ENCODE data around the gene DOCK1.

DOCK1 gene

GRCh38 chr10:127440371-127440770 is 535.1 kb downstream of the DOCK1 start:
- Histone ChIP-seq H3K36me3 (ENCODE audit: control insufficient read depth, insufficient read depth, low read length) (no peaks in the 10 kb centered on the region), H3K27me3 (ENCODE audit: control insufficient read depth, insufficient read depth, low read length) (no peaks in the 10 kb centered on the region), H3K9me3 (ENCODE audit: control insufficient read depth, low read length) (no peaks in the 10 kb centered on the region), H3K9ac (ENCODE audit: low read length) (no peak overlapping the region), H3K4me1 (ENCODE audit: control insufficient read depth, insufficient read depth, low read length) (no peaks in the 10 kb centered on the region), H3K4me3 (ENCODE audit: low read length) (no peak overlapping the region)

- H3K4me1 ChIP-seq (ENCODE audit: control insufficient read depth, insufficient read depth, low read length): no peaks in the 10 kb centered on the region
- no peak overlapping the region for H3K9ac ChIP-seq (ENCODE audit: low read length)
- H3K9me3 ChIP-seq (ENCODE audit: control insufficient read depth, low read length): no peaks in the 10 kb centered on the region
These were observed 536.4 kb downstream of the DOCK1 start for GRCh38 chr10:127441350-127442219.

GRCh38 chr10:127442220-127442525 is 536.9 kb downstream of the DOCK1 start:
- H3K36me3 ChIP-seq (ENCODE audit: control insufficient read depth, insufficient read depth, low read length): no peaks in the 10 kb centered on the region
- no peaks in the 10 kb centered on the region for H3K4me1 ChIP-seq (ENCODE audit: control insufficient read depth, insufficient read depth, low read length)
- H3K9ac ChIP-seq (ENCODE audit: low read length): no peak overlapping the region
- H3K27me3 ChIP-seq (ENCODE audit: control insufficient read depth, insufficient read depth, low read length): no peaks in the 10 kb centered on the region
- H3K9me3 ChIP-seq (ENCODE audit: control insufficient read depth, low read length): no peaks in the 10 kb centered on the region
- H3K4me3 ChIP-seq (ENCODE audit: low read length): no peak overlapping the region

More at GRCh38 chr10:127441350-127442219, 536.4 kb downstream of the DOCK1 start:
- H3K27me3 ChIP-seq (ENCODE audit: control insufficient read depth, insufficient read depth, low read length): no peaks in the 10 kb centered on the region
- no peak overlapping the region for H3K4me3 ChIP-seq (ENCODE audit: low read length)
- no peaks in the 10 kb centered on the region for H3K36me3 ChIP-seq (ENCODE audit: control insufficient read depth, insufficient read depth, low read length)

- H3K4me3 ChIP-seq (ENCODE audit: low read length): no peak overlapping the region
- H3K36me3 ChIP-seq (ENCODE audit: control insufficient read depth, insufficient read depth, low read length): no peaks in the 10 kb centered on the region
- H3K4me1 ChIP-seq (ENCODE audit: control insufficient read depth, insufficient read depth, low read length): no peaks in the 10 kb centered on the region
These were observed 538.9 kb downstream of the DOCK1 start for GRCh38 chr10:127444155-127444554.

GRCh38 chr10:127447197-127447596 is 542.0 kb downstream of the DOCK1 start:
- Histone ChIP-seq H3K9ac (ENCODE audit: low read length) (no peak overlapping the region), H3K36me3 (ENCODE audit: control insufficient read depth, insufficient read depth, low read length) (no peaks in the 10 kb centered on the region), H3K27me3 (ENCODE audit: control insufficient read depth, insufficient read depth, low read length) (no peaks in the 10 kb centered on the region), H3K4me3 (ENCODE audit: low read length) (no peak overlapping the region), H3K9me3 (ENCODE audit: control insufficient read depth, low read length) (no peaks in the 10 kb centered on the region), H3K4me1 (ENCODE audit: control insufficient read depth, insufficient read depth, low read length) (no peaks in the 10 kb centered on the region)

More at GRCh38 chr10:127444155-127444554, 538.9 kb downstream of the DOCK1 start:
- Histone ChIP-seq H3K27me3 (ENCODE audit: control insufficient read depth, insufficient read depth, low read length) (no peaks in the 10 kb centered on the region), H3K9ac (ENCODE audit: low read length) (no peak overlapping the region), H3K9me3 (ENCODE audit: control insufficient read depth, low read length) (no peaks in the 10 kb centered on the region)

GRCh38 chr10:127449490-127449889 is 544.3 kb downstream of the DOCK1 start:
- Histone ChIP-seq H3K4me3 (ENCODE audit: low read length) (no peak overlapping the region), H3K36me3 (ENCODE audit: control insufficient read depth, insufficient read depth, low read length) (no peaks in the 10 kb centered on the region), H3K9me3 (ENCODE audit: control insufficient read depth, low read length) (no peaks in the 10 kb centered on the region), H3K27me3 (ENCODE audit: control insufficient read depth, insufficient read depth, low read length) (no peaks in the 10 kb centered on the region), H3K9ac (ENCODE audit: low read length) (no peak overlapping the region), H3K4me1 (ENCODE audit: control insufficient read depth, insufficient read depth, low read length) (no peaks in the 10 kb centered on the region)

GRCh38 chr10:127450644-127451043 is 545.4 kb downstream of the DOCK1 start:
- Histone ChIP-seq H3K4me1 (ENCODE audit: control insufficient read depth, insufficient read depth, low read length) (no peaks in the 10 kb centered on the region), H3K36me3 (ENCODE audit: control insufficient read depth, insufficient read depth, low read length) (no peaks in the 10 kb centered on the region), H3K9me3 (ENCODE audit: control insufficient read depth, low read length) (no peaks in the 10 kb centered on the region), H3K4me3 (ENCODE audit: low read length) (no peak overlapping the region), H3K9ac (ENCODE audit: low read length) (no peak overlapping the region), H3K27me3 (ENCODE audit: control insufficient read depth, insufficient read depth, low read length) (no peaks in the 10 kb centered on the region)

- H3K4me3 ChIP-seq (ENCODE audit: low read length): no peak overlapping the region
- H3K9ac ChIP-seq (ENCODE audit: low read length): no peak overlapping the region
- no peaks in the 10 kb centered on the region for H3K36me3 ChIP-seq (ENCODE audit: control insufficient read depth, insufficient read depth, low read length)
- H3K27me3 ChIP-seq (ENCODE audit: control insufficient read depth, insufficient read depth, low read length): no peaks in the 10 kb centered on the region
- H3K4me1 ChIP-seq (ENCODE audit: control insufficient read depth, insufficient read depth, low read length): no peaks in the 10 kb centered on the region
- H3K9me3 ChIP-seq (ENCODE audit: control insufficient read depth, low read length): no peaks in the 10 kb centered on the region
These were observed 546.4 kb downstream of the DOCK1 start for GRCh38 chr10:127451628-127452027.

- Histone ChIP-seq H3K27me3 (ENCODE audit: control insufficient read depth, insufficient read depth, low read length) (no peaks in the 10 kb centered on the region), H3K4me1 (ENCODE audit: control insufficient read depth, insufficient read depth, low read length) (no peaks in the 10 kb centered on the region), H3K36me3 (ENCODE audit: control insufficient read depth, insufficient read depth, low read length) (no peaks in the 10 kb centered on the region), H3K4me3 (ENCODE audit: low read length) (no peak overlapping the region), H3K9ac (ENCODE audit: low read length) (no peak overlapping the region), H3K9me3 (ENCODE audit: control insufficient read depth, low read length) (no peaks in the 10 kb centered on the region)
These were observed 547.3 kb downstream of the DOCK1 start for GRCh38 chr10:127452568-127452967.

- Histone ChIP-seq H3K9ac (ENCODE audit: low read length) (no peak overlapping the region), H3K9me3 (ENCODE audit: control insufficient read depth, low read length) (no peaks in the 10 kb centered on the region), H3K4me1 (ENCODE audit: control insufficient read depth, insufficient read depth, low read length) (no peaks in the 10 kb centered on the region), H3K4me3 (ENCODE audit: low read length) (no peak overlapping the region), H3K27me3 (ENCODE audit: control insufficient read depth, insufficient read depth, low read length) (no peaks in the 10 kb centered on the region), H3K36me3 (ENCODE audit: control insufficient read depth, insufficient read depth, low read length) (no peaks in the 10 kb centered on the region)
These were observed 548.5 kb downstream of the DOCK1 start for GRCh38 chr10:127453706-127454105.

GRCh38 chr10:127456122-127456521 is 550.9 kb downstream of the DOCK1 start:
- Histone ChIP-seq H3K9me3 (ENCODE audit: control insufficient read depth, low read length) (no peaks in the 10 kb centered on the region), H3K9ac (ENCODE audit: low read length) (no peak overlapping the region), H3K4me3 (ENCODE audit: low read length) (no peak overlapping the region), H3K27me3 (ENCODE audit: control insufficient read depth, insufficient read depth, low read length) (no peaks in the 10 kb centered on the region), H3K36me3 (ENCODE audit: control insufficient read depth, insufficient read depth, low read length) (no peaks in the 10 kb centered on the region), H3K4me1 (ENCODE audit: control insufficient read depth, insufficient read depth, low read length) (no peaks in the 10 kb centered on the region)

- H3K4me1 ChIP-seq (ENCODE audit: control insufficient read depth, insufficient read depth, low read length): no peaks in the 10 kb centered on the region
- no peaks in the 10 kb centered on the region for H3K36me3 ChIP-seq (ENCODE audit: control insufficient read depth, insufficient read depth, low read length)
- no peaks in the 10 kb centered on the region for H3K27me3 ChIP-seq (ENCODE audit: control insufficient read depth, insufficient read depth, low read length)
- no peak overlapping the region for H3K4me3 ChIP-seq (ENCODE audit: low read length)
- H3K9me3 ChIP-seq (ENCODE audit: control insufficient read depth, low read length): no peaks in the 10 kb centered on the region
- H3K9ac ChIP-seq (ENCODE audit: low read length): no peak overlapping the region
These were observed 553.0 kb downstream of the DOCK1 start for GRCh38 chr10:127458016-127458810.
